A673 (cell line): ENCODE results near the gene NUDCD2. TPM values are rescaled to one million over a fixed set of nuclear protein-coding genes. Genes with fewer than 3 reads are reported as not detected.

Source experiments
- BruUV-seq: library from RNA; stranded (reverse); fragments of 400-500 nt; replicated peaks from 2 replicates; lab custom pipeline; 2021; lab: Mats Ljungman, UMichigan
- CTCF ChIA-PET: fragments of 300-600 bp; sonication (Branson Sonifier 250); formaldehyde crosslinking; loops from one replicate; lab custom pipeline; 2022; ENCODE audit warnings: antibody characterized with exemption; lab: Charles Lee
- POLR2A ChIA-PET: fragments of 300-600 bp; sonication (Branson Sonifier 250); formaldehyde crosslinking; loops from one replicate; lab custom pipeline; 2022; ENCODE audit warnings: antibody characterized with exemption; ENCODE audit not compliant: low non-redundant PET; lab: Charles Lee
- DNase-seq: peaks from one replicate; pipeline ENCODE4 v3.0.0-alpha.2; 2015; ENCODE audit warnings: low spot score
- H3K27ac ChIP-seq: fragments of 200-600 bp; sonication (generic); 2 replicates; pipeline ENCODE4 v1.5.1; 2016; ENCODE audit warnings: mixed run types, low read depth, mild to moderate bottlenecking, mixed read lengths, antibody characterized with exemption, low read length; ENCODE audit not compliant: poor library complexity, severe bottlenecking
- H3K27me3 ChIP-seq: fragments of 200-600 bp; sonication (generic); replicated peaks from 2 replicates; pipeline ENCODE4 v1.6.1; 2017; ENCODE audit warnings: mixed run types, low read depth, mild to moderate bottlenecking, mixed read lengths, antibody characterized with exemption, low read length; ENCODE audit not compliant: insufficient read depth, poor library complexity
- H3K36me3 ChIP-seq: fragments of 200-600 bp; sonication (generic); 2 replicates; pipeline ENCODE4 v1.6.1; 2016; ENCODE audit warnings: mixed run types, mild to moderate bottlenecking, mixed read lengths, antibody characterized with exemption, low read length; ENCODE audit not compliant: insufficient read depth, poor library complexity, severe bottlenecking
- H3K4me1 ChIP-seq: fragments of 200-600 bp; sonication (generic); 2 replicates; pipeline ENCODE4 v1.6.1; 2017; ENCODE audit warnings: mixed run types, mild to moderate bottlenecking, mixed read lengths, antibody characterized with exemption, low read length; ENCODE audit not compliant: insufficient read depth, poor library complexity, severe bottlenecking
- H3K4me3 ChIP-seq: fragments of 200-600 bp; sonication (generic); 2 replicates; pipeline ENCODE4 v1.5.1; 2016; ENCODE audit warnings: low read depth, mixed run types, mild to moderate bottlenecking, mixed read lengths, low read length; ENCODE audit not compliant: poor library complexity, severe bottlenecking
- H3K9me3 ChIP-seq: fragments of 200-600 bp; sonication (generic); 2 replicates; pipeline ENCODE4 v1.6.1; 2016; ENCODE audit warnings: mixed run types, low read depth, mild to moderate bottlenecking, mixed read lengths, antibody characterized with exemption, low read length; ENCODE audit not compliant: poor library complexity, severe bottlenecking
- EZH2 ChIP-seq: fragments of 200-600 bp; sonication (generic); IDR thresholded peaks from 2 replicates; pipeline ENCODE4 v1.6.1; 2017; ENCODE audit warnings: borderline replicate concordance, low read depth, mild to moderate bottlenecking, mixed read lengths, antibody characterized with exemption, low read length; ENCODE audit not compliant: poor library complexity, severe bottlenecking
- intact Hi-C: fragments of 100-400 bp; cut with micrococcal nuclease; formaldehyde crosslinking; loops from one replicate; pipeline ENCODE4 v1.10.0; 2022; ENCODE audit not compliant: unreplicated experiment
- total RNA-seq: library from RNA; stranded (reverse); gene quantifications from 2 replicates; pipeline ENCODE4 v1.2.3, GENCODE V29; 2021
- TF ChIP-seq, protein P1 (sequence below): fragments of 300-800, 200-600 bp; sonication (generic); conservative IDR thresholded peaks from 2 replicates; pipeline ENCODE4 v1.5.1; 2017; ENCODE audit warnings: low read depth, mild to moderate bottlenecking, antibody characterized with exemption, low read length, moderate library complexity, mixed read lengths

NUDCD2 gene
- total RNA-seq, 1 experiment from 2014 or later, result 67.2 TPM

DNA sequence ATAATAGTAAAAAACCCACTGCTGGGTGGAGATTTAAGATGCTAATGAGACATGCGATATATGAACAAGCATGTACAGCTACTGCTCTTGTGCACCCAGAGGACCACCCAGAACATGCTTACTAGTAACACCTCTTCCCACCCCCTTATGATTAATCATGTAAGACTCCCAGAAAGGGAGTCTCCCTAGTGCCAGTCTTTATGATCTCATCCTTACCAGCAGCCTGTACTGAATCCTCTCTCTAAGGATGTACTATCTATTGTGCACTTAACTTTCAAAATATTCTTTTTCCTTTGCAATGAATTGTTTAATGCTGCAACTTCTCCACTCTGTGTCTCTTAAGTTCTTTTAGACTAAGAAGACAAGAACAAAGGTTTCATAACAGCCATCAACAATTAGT lies 36.4 kb upstream of the NUDCD2 start:
- no peaks in the 10 kb centered on the region for H3K4me1 ChIP-seq
- ChIA-PET POLR2A (no interaction called here), CTCF (no interaction called here)
- intact Hi-C loops, result no loop called here
- no peak for TF ChIP-seq EZH2
- TF ChIP-seq, protein P1, sequence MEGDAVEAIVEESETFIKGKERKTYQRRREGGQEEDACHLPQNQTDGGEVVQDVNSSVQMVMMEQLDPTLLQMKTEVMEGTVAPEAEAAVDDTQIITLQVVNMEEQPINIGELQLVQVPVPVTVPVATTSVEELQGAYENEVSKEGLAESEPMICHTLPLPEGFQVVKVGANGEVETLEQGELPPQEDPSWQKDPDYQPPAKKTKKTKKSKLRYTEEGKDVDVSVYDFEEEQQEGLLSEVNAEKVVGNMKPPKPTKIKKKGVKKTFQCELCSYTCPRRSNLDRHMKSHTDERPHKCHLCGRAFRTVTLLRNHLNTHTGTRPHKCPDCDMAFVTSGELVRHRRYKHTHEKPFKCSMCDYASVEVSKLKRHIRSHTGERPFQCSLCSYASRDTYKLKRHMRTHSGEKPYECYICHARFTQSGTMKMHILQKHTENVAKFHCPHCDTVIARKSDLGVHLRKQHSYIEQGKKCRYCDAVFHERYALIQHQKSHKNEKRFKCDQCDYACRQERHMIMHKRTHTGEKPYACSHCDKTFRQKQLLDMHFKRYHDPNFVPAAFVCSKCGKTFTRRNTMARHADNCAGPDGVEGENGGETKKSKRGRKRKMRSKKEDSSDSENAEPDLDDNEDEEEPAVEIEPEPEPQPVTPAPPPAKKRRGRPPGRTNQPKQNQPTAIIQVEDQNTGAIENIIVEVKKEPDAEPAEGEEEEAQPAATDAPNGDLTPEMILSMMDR, result no peak
- peaks cover 13% of the 10 kb centered on the region for H3K36me3 ChIP-seq
- H3K4me3 ChIP-seq, result no peak overlapping the region
- BruUV-seq, result no TSS peak
- H3K27ac ChIP-seq, result no peak overlapping the region
- no peaks in the 10 kb centered on the region for H3K9me3 ChIP-seq
- H3K27me3 ChIP-seq, result no peaks in the 10 kb centered on the region
- no peak for DNase-seq

GRCh38 chr5:163489745-163490075 lies 29.8 kb upstream of the NUDCD2 start:
- no peak overlapping the region for H3K27ac ChIP-seq
- CTCF ChIA-PET, result no interaction called here

DNA sequence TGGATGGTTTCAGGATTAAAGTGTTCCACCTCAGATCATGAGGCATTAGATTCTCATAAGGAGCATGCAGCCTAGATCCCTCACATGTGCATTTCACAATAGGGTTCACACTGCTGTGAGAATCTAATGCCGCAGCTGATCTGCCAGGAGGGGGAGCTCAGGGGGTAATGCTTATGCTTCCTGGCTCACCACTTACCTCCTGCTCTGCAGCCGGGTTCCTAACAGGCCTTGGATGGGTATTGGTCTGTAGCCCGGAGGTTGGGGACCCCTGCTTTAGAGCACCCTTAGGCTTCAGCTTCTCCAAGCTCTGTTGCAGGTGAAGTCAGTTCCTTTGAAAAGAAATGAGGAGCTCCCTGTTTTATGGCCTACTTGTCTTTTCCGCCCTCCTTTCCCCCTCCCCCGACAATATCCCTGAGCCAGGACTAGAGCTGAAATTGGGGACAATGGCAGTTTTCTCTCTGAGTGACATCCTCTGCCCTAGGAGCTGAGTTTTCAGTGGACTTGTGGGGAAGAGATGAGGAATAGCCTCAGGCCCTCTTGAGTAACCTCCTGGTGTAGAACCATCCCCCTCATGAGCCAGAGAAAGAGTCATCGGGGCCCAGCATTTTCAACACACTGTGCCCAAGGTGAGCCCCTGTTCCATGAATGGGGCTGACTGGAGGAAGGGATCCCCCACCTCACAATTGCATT lies 29.3 kb upstream of the NUDCD2 start:
- POLR2A ChIA-PET, result no interaction called here
- BruUV-seq, result no TSS peak
- no peak for TF ChIP-seq EZH2
- TF ChIP-seq, protein P1, result peak; percentile 40; the same call in 1 of the 2 replicates
- CTCF ChIA-PET, result no interaction called here
- Histone ChIP-seq H3K9me3 (no peaks in the 10 kb centered on the region), H3K27me3 (no peaks in the 10 kb centered on the region), H3K36me3 (peaks cover 43% of the 10 kb centered on the region), H3K27ac (no peak overlapping the region), H3K4me1 (no peaks in the 10 kb centered on the region), H3K4me3 (no peak overlapping the region)
- DNase-seq, result peak; percentile 45
- intact Hi-C loops, result no loop called here

More at GRCh38 chr5:163489745-163490075, 29.8 kb upstream of the NUDCD2 start:
- H3K36me3 ChIP-seq, result peaks cover 39% of the 10 kb centered on the region
- intact Hi-C loops, result no loop called here
- no peaks in the 10 kb centered on the region for H3K4me1 ChIP-seq
- H3K27me3 ChIP-seq, result no peaks in the 10 kb centered on the region
- POLR2A ChIA-PET, result no interaction called here
- no peak overlapping the region for H3K4me3 ChIP-seq
- BruUV-seq, result no TSS peak
- DNase-seq, result no peak
- TF ChIP-seq EZH2, result no peak
- TF ChIP-seq, protein P1, result no peak
- no peaks in the 10 kb centered on the region for H3K9me3 ChIP-seq
